Measurements from ENCODE around the gene SLC25A26.

Gene SLC25A26

DNA sequence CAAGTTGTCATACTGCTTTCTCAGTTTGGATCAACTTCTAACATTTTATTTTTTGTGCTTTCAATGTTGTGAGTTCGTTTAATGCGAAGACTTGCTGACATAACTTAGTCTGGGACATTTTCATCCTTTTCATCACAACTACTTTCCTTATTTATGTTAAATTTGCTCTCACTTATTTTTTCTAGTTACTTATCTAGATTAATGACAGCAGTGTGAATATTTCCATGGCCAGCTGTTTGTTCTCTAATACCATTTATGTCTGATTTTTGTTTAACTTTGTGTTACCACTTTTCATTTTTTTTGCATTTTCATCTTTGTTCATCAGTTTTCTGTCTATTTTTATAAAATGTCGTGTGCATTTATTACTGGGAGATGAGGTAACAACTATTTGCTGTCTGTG lies 6.2 kb downstream of the SLC25A26 start:
- DNase-seq (ENCODE audit: low read depth) = no peak

GRCh38 chr3:66227915-66228314 lies 7.1 kb downstream of the SLC25A26 start:
- no peak for DNase-seq (ENCODE audit: low read depth)

GRCh38 chr3:66228707-66229106 lies 7.9 kb downstream of the SLC25A26 start:
- DNase-seq (ENCODE audit: low read depth) = no peak

GRCh38 chr3:66229931-66230330 lies 9.1 kb downstream of the SLC25A26 start:
- no peak for DNase-seq (ENCODE audit: low read depth)

- DNase-seq (ENCODE audit: low read depth) = no peak
Observed at GRCh38 chr3:66233033-66233432, 12.2 kb downstream of the SLC25A26 start.

GRCh38 chr3:66236281-66236680 lies 15.5 kb downstream of the SLC25A26 start:
- peak; percentile 30 for DNase-seq (ENCODE audit: low read depth)

DNA sequence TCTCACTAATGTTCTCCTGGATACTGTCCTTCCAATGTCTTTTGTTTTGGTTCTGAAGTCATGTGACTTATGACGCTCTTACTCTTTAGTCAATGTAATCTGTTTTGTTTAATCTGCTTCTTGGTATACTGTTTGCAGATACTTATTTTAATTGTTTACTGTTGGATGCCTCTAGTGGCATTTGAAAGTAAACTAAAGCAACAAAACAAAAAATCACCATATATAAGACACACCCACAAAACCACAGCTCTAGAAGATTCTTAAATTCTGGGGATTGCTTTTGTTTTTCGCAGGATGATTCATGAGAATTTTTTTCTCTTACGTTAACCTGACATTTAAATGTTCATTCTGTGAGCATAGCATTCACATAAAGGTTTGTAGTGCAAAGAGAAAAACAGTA lies 16.8 kb downstream of the SLC25A26 start:
- DNase-seq (ENCODE audit: low read depth) = no peak

DNA sequence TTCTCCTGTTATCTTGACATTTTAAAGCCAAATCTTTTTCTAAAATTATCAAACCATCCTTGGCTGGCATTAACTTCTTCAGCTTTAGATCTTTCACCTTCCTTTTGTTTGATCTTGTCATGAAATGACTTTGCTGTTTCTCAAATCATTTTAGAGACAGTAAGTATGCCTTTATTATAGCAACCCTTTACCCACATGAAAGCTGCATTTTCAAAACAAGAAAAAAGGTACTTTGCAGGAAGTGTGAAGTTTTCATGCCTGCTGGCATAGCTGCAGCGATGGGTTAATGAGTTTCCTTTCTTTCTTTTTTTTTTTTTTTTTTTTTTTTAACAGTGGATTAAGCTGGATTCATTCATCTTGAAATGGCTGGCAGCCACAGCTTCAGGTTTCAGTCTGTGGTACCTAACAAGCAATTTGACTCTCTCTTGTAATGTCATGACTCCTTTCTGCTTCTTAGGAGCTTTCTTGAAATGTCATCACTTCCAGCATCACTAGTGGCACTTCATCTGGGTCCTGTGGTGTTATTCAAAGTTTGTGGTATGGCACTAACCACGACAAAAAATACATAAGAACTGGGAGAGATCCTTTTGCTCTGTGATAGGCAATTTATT lies 18.8 kb downstream of the SLC25A26 start:
- no peak for DNase-seq (ENCODE audit: low read depth)

DNA sequence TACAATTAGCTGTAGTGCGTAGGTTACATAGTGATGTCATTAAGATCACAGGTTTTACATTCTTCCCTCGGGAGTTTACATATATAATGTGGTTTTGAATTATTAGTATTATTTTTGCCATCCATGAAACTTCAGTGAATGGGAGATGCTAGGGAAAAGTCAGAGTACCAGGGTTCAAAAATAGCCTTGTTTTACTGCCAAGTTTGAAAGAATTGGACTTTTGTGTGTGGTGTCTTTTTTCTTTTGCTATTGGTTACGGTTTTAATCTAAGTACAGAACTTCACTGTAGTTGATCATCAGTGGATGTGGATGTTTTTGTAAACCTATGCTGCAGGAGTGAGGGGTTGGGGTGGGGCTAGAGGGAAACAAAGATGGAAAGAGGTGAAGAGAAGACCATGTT lies 20.7 kb downstream of the SLC25A26 start:
- DNase-seq (ENCODE audit: low read depth) = no peak

- peak; percentile 12 for DNase-seq (ENCODE audit: low read depth)
Observed at GRCh38 chr3:66242788-66243464, 22.1 kb downstream of the SLC25A26 start.

DNA sequence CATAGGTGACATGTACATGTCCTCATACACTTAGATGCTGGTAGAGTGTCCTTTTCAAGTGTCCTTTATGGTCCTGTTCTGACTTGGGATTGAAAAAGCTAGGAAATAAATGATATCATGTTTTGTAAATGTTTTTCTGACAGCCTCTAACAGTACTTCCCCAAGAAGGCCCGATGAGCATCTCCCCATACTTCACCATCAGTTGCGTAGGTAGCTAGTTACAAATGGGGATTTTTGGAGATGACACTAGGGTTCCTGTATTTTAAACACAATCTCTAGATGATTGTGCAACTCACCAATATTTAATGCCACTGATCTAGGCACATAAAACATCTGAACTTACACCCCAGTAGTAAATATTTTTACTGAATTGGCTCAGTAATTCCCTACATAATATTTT lies 27.8 kb downstream of the SLC25A26 start:
- DNase-seq (ENCODE audit: low read depth) = no peak

GRCh38 chr3:66253790-66254620 lies 33.2 kb downstream of the SLC25A26 start:
- peak; percentile 41 for DNase-seq (ENCODE audit: low read depth)

- DNase-seq (ENCODE audit: low read depth) = no peak
Observed at GRCh38 chr3:66255865-66256264, 35.1 kb downstream of the SLC25A26 start.

DNA sequence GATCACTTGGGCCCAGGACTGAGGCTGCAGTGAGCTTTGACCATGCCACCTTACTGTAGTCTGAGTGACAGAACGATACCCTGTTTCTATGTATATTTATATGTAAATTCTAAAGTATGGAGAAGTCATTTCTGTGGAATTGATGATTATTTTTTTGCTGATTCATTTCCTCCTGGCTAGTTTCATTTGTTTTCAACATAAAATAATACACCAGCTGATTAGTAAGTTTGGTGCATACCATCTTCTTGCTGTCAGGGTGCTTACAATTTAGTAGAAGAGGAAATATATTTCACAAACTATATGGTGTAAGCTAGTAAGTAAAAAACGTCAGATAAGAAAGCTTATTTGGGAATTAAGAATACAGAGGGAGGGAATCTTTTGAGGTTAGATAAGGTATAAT lies 36.0 kb downstream of the SLC25A26 start:
- peak; percentile 21 for DNase-seq (ENCODE audit: low read depth)

DNA sequence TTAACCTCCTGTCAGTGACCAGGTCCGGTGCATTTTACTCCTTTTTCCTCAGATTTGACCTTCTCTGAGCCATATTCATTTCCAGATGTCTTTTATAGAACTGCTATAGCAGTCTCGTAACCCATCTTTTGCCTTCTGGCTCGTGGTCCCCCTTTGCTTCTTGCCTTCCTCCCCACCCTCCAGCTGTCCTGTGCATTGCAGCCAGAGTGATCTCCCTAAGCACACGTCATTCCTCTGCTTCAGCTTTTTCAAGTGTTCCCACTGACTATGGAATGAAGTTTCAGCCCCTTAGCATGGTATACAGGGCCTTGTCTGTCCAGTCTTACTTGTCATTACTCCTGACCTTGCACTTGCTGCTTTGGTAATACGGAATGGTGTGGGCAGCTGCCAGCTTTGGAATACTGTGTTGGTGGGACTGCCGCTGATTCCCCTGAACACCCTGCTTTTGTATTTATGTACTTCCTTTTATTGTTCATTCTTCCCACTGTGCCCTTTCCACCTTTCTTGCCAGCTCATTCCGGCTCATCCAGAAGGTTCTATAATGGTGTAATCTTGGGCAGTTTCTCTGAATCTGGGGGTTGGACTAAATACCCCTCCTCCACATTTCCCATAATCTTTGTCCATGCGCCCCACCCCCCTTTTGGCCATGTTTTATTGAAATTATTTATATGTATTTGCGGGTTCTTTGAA lies 38.9 kb downstream of the SLC25A26 start:
- no peak for DNase-seq (ENCODE audit: low read depth)

DNA sequence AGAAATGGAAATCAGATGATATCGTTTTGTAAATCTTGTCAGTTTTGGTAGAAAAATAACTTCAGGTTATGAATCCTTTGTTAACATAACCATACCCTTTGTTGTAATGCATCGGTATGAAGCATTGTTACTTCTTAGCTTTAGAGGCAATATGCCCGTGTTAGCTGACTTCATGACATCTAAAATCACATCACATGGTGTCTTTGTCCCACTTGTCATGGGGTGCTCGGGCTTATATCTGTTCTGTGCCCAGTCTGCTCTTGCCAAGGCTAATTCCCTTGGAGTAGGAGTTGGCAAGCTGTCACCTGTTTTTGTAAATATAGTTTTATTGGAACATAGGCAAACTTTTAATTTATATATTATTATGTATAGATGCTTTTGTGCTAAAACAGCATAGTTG lies 39.6 kb downstream of the SLC25A26 start:
- DNase-seq (ENCODE audit: low read depth) = no peak

GRCh38 chr3:66261355-66261754 lies 40.6 kb downstream of the SLC25A26 start:
- DNase-seq (ENCODE audit: low read depth) = peak; percentile 10

- no peak for DNase-seq (ENCODE audit: low read depth)
Observed at GRCh38 chr3:66265649-66266048, 44.8 kb downstream of the SLC25A26 start.

DNA sequence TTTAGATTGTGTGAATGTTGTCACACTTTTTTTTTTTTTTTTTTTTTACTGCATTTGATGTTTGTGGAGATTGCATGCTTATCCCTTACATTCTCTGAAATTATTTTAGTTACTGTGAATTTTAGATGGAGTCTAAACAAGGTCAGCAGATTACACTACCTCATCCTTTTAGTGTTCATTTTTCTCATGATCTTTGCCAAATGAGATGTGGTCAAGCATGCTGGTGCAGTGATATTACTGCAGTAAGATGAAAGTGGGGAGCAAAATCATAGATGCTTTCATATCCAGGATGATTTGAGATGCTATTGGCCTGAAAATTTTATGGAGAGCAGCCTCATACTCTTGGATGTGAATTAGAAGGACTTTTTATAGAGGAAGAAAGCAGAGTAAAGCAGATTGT lies 45.8 kb downstream of the SLC25A26 start:
- no peak for DNase-seq (ENCODE audit: low read depth)

- no peak for DNase-seq (ENCODE audit: low read depth)
Observed at GRCh38 chr3:66267031-66267430, 46.2 kb downstream of the SLC25A26 start.

- DNase-seq (ENCODE audit: low read depth) = no peak
Observed at GRCh38 chr3:66267906-66268305, 47.1 kb downstream of the SLC25A26 start.

- no peak for DNase-seq (ENCODE audit: low read depth)
Observed at GRCh38 chr3:66268864-66269263, 48.1 kb downstream of the SLC25A26 start.

DNA sequence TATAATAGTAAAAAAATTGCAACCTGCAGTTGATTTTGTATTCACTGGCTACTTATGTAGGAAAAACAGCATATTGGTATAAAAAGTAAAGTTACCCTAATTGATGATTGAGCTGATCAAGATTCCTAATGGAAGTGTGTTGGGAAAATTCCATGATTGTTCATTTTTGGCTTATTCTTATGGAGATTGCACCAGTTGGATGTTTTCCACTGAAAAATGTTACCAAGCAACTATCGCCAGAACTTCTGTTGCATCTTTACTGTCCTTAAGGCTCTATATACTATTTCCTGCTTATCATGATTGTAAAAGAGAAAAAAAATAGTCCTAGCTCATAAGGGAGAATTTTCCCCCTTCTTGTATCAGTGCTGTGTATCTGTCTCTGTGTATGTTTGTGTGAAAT lies 48.6 kb downstream of the SLC25A26 start:
- DNase-seq (ENCODE audit: low read depth) = no peak
